ENCODE data around the gene FRMD8.

The FRMD8 gene

GRCh38 chr11:65377036-65377435 lies 9.4 kb upstream of the FRMD8 start:
- Histone ChIP-seq H3K4me3 (ENCODE audit: low read length) (no peak overlapping the region), H3K9me3 (replicated peaks; ENCODE audit: low read length) (no peaks in the 10 kb centered on the region), H3K27me3 (ENCODE audit: control insufficient read depth, insufficient read depth, low read length) (no peaks in the 10 kb centered on the region), H3K4me2 (ENCODE audit: low read length) (no peak overlapping the region), H3K4me1 (ENCODE audit: control insufficient read depth, insufficient read depth, low read length) (peaks cover 7% of the 10 kb centered on the region), H3K9ac (ENCODE audit: low read depth, low read length) (no peak overlapping the region), H3K36me3 (ENCODE audit: insufficient read depth, low read length) (no peaks in the 10 kb centered on the region)

DNA sequence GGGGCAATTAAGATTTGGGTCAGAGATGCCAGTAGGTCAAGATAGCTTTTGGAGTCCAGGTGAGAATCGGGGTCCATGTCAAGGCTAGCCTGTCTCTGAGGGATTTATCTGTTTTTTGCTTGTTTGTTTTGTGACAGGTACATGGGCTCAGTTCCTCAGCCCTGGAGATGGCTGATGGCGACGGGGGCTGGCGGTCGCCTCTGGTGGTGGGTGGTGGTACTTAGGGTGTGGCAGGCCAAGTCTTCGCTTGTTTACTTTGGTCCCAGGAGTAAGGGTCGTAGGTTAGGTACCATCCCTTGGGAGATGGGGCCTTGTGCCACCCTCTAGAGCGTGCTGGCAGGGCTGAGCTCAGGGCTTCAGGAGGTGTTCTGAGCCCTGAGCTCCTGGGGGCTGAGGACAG lies 8.7 kb upstream of the FRMD8 start:
- no peak overlapping the region for H3K9ac ChIP-seq (ENCODE audit: low read depth, low read length)
- H3K4me1 ChIP-seq (ENCODE audit: control insufficient read depth, insufficient read depth, low read length): peaks cover 13% of the 10 kb centered on the region

GRCh38 chr11:65378208-65378927 lies 8.1 kb upstream of the FRMD8 start:
- Histone ChIP-seq H3K4me3 (ENCODE audit: low read length) (no peak overlapping the region), H3K9ac (ENCODE audit: low read depth, low read length) (no peak overlapping the region), H3K9me3 (replicated peaks; ENCODE audit: low read length) (no peaks in the 10 kb centered on the region), H3K27me3 (ENCODE audit: control insufficient read depth, insufficient read depth, low read length) (no peaks in the 10 kb centered on the region), H3K4me1 (ENCODE audit: control insufficient read depth, insufficient read depth, low read length) (peaks cover 19% of the 10 kb centered on the region), H3K4me2 (ENCODE audit: low read length) (no peak overlapping the region), H3K36me3 (ENCODE audit: insufficient read depth, low read length) (no peaks in the 10 kb centered on the region)

More for the DNA sequence above, 8.7 kb upstream of the FRMD8 start:
- Histone ChIP-seq H3K36me3 (ENCODE audit: insufficient read depth, low read length) (no peaks in the 10 kb centered on the region), H3K4me3 (ENCODE audit: low read length) (no peak overlapping the region), H3K4me2 (ENCODE audit: low read length) (no peak overlapping the region), H3K9me3 (replicated peaks; ENCODE audit: low read length) (no peaks in the 10 kb centered on the region), H3K27me3 (ENCODE audit: control insufficient read depth, insufficient read depth, low read length) (no peaks in the 10 kb centered on the region)

GRCh38 chr11:65378928-65379638 lies 7.4 kb upstream of the FRMD8 start:
- H3K4me3 ChIP-seq (ENCODE audit: low read length): no peak overlapping the region
- no peaks in the 10 kb centered on the region for H3K9me3 ChIP-seq (replicated peaks; ENCODE audit: low read length)
- H3K27me3 ChIP-seq (ENCODE audit: control insufficient read depth, insufficient read depth, low read length): no peaks in the 10 kb centered on the region
- H3K4me2 ChIP-seq (ENCODE audit: low read length): no peak overlapping the region
- no peaks in the 10 kb centered on the region for H3K36me3 ChIP-seq (ENCODE audit: insufficient read depth, low read length)
- no peak overlapping the region for H3K9ac ChIP-seq (ENCODE audit: low read depth, low read length)
- H3K4me1 ChIP-seq (ENCODE audit: control insufficient read depth, insufficient read depth, low read length): peaks cover 26% of the 10 kb centered on the region

DNA sequence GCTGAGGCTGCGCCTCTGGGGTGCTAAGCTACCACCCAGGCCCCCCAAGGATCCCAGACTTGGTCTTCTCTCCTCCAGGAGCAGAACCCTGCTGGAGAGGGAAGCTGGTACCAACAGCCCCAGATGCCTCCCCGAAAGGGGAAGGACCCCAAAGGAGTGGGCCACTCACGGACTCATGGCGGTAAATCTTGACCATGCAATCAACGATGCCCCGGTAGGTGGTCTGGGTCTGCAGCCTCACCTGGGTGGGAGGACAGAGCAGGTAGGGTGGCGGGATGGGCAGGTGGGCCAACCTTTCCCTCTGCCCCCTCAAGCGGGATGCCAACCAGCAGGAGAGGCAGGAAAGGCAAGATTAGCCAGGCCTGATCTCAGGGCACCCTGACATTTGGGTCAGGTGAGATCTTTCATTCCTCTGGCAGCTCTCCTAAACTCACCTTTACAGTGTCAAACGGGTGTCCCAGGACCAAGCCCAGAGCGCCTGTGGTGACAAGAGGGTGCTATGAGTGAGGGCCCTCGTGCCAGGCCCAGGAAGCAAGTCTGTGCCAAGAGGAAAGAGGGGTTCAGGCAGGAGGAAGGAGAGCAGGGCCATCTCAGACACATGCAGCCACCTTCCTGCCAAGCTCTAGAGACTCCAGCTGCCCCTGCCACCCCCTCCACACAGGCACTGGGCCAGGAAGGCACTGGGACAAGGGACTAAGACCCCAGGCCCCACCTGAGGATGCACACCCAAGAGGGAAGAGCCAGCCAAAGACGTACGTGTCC lies 6.6 kb upstream of the FRMD8 start:
- Histone ChIP-seq H3K9ac (ENCODE audit: low read depth, low read length) (no peak overlapping the region), H3K36me3 (ENCODE audit: insufficient read depth, low read length) (no peaks in the 10 kb centered on the region), H3K4me3 (ENCODE audit: low read length) (no peak overlapping the region), H3K4me2 (ENCODE audit: low read length) (no peak overlapping the region), H3K4me1 (ENCODE audit: control insufficient read depth, insufficient read depth, low read length) (peaks cover 34% of the 10 kb centered on the region), H3K9me3 (replicated peaks; ENCODE audit: low read length) (no peaks in the 10 kb centered on the region), H3K27me3 (ENCODE audit: control insufficient read depth, insufficient read depth, low read length) (no peaks in the 10 kb centered on the region)

- Histone ChIP-seq H3K9ac (ENCODE audit: low read depth, low read length) (no peak overlapping the region), H3K36me3 (ENCODE audit: insufficient read depth, low read length) (no peaks in the 10 kb centered on the region), H3K4me3 (ENCODE audit: low read length) (no peak overlapping the region), H3K4me2 (ENCODE audit: low read length) (no peak overlapping the region), H3K27me3 (ENCODE audit: control insufficient read depth, insufficient read depth, low read length) (no peaks in the 10 kb centered on the region), H3K9me3 (replicated peaks; ENCODE audit: low read length) (no peaks in the 10 kb centered on the region), H3K4me1 (ENCODE audit: control insufficient read depth, insufficient read depth, low read length) (peaks cover 40% of the 10 kb centered on the region)
These were observed 5.8 kb upstream of the FRMD8 start for GRCh38 chr11:65380460-65381119.

DNA sequence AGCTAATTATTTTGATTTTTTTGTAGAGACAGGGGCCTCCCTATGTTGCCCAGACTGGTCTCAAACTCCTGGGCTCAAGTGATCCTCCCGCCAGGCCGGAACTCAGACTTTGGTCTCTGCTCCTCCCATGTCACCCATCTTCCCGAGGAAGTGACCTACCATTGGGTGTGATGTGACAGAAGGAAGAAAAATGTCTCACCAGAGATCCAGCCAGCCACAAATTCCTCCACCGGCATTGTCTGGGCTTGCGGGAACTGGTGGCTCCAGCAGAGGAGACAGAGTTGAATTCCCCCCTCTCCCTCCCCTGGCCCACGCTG lies 4.8 kb upstream of the FRMD8 start:
- H3K4me2 ChIP-seq (ENCODE audit: low read length): peak overlapping the region; percentile 86
- no peaks in the 10 kb centered on the region for H3K36me3 ChIP-seq (ENCODE audit: insufficient read depth, low read length)
- H3K4me1 ChIP-seq (ENCODE audit: control insufficient read depth, insufficient read depth, low read length): peaks cover 45% of the 10 kb centered on the region

GRCh38 chr11:65382033-65382803 lies 4.2 kb upstream of the FRMD8 start, which contains the start of gene SLC25A45:
Gene SLC25A45, minus strand, starts transcription at chr11:65382646. Its CDS starts 695 bp downstream, at chr11:65381951.
- Histone ChIP-seq H3K36me3 (ENCODE audit: insufficient read depth, low read length) (no peaks in the 10 kb centered on the region), H3K9ac (ENCODE audit: low read depth, low read length) (peak within 1 kb of the TSS; percentile 94), H3K4me2 (ENCODE audit: low read length) (peak within 1 kb of the TSS; percentile 86), H3K27me3 (ENCODE audit: control insufficient read depth, insufficient read depth, low read length) (no peaks in the 10 kb centered on the region), H3K4me1 (ENCODE audit: control insufficient read depth, insufficient read depth, low read length) (peaks cover 45% of the 10 kb centered on the region), H3K4me3 (ENCODE audit: low read length) (peak within 1 kb of the TSS; percentile 63), H3K9me3 (replicated peaks; ENCODE audit: low read length) (no peaks in the 10 kb centered on the region)

More for the DNA sequence above, 4.8 kb upstream of the FRMD8 start:
- H3K27me3 ChIP-seq (ENCODE audit: control insufficient read depth, insufficient read depth, low read length): no peaks in the 10 kb centered on the region
- peak overlapping the region; percentile 63 for H3K4me3 ChIP-seq (ENCODE audit: low read length)
- peak overlapping the region; percentile 94 for H3K9ac ChIP-seq (ENCODE audit: low read depth, low read length)
- no peaks in the 10 kb centered on the region for H3K9me3 ChIP-seq (replicated peaks; ENCODE audit: low read length)

GRCh38 chr11:65382804-65383368 lies 3.6 kb upstream of the FRMD8 start:
- Histone ChIP-seq H3K4me1 (ENCODE audit: control insufficient read depth, insufficient read depth, low read length) (peaks cover 48% of the 10 kb centered on the region), H3K36me3 (ENCODE audit: insufficient read depth, low read length) (no peaks in the 10 kb centered on the region), H3K4me3 (ENCODE audit: low read length) (peak overlapping the region; percentile 48), H3K4me2 (ENCODE audit: low read length) (peak overlapping the region; percentile 78), H3K9ac (ENCODE audit: low read depth, low read length) (peak overlapping the region; percentile 82), H3K9me3 (replicated peaks; ENCODE audit: low read length) (no peaks in the 10 kb centered on the region), H3K27me3 (ENCODE audit: control insufficient read depth, insufficient read depth, low read length) (no peaks in the 10 kb centered on the region)

DNA sequence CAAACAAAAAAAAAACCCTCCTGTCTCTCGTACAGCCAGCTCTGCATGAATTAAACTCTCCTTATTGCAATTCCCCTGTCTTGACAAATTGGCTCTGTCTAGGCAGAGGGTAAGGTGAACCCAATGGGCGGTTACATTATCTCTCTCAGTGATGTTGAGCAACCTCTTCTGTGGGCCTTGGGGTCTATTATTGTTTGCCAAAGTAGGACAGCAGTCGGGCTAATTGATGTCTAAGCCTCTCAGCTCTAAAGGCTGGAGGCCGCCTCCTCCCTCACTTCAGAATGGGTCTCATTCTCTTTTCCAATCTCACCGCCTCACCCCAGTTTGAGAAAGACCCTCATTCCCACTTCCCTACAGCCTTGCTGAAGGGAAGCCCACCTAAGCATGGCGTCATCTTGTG lies 2.7 kb upstream of the FRMD8 start:
- H3K9ac ChIP-seq (ENCODE audit: low read depth, low read length): peak overlapping the region; percentile 35
- peaks cover 3% of the 10 kb centered on the region for H3K36me3 ChIP-seq (ENCODE audit: insufficient read depth, low read length)
- H3K27me3 ChIP-seq (ENCODE audit: control insufficient read depth, insufficient read depth, low read length): no peaks in the 10 kb centered on the region
- no peaks in the 10 kb centered on the region for H3K9me3 ChIP-seq (replicated peaks; ENCODE audit: low read length)
- H3K4me2 ChIP-seq (ENCODE audit: low read length): no peak overlapping the region
- peaks cover 57% of the 10 kb centered on the region for H3K4me1 ChIP-seq (ENCODE audit: control insufficient read depth, insufficient read depth, low read length)
- H3K4me3 ChIP-seq (ENCODE audit: low read length): no peak overlapping the region

All from skeletal muscle satellite cell (primary cell).